HepG2 (cell line): ENCODE measurements around the gene RPRML.

Source experiments
- PCBP2 ChIP-seq: fragments of 200-400 bp; formaldehyde crosslinking; optimal IDR thresholded peaks from 2 replicates; pipeline ENCODE3; 2018; ENCODE audit warnings: low read length, low read depth; ENCODE audit not compliant: poor library complexity, severe bottlenecking
- RBFOX2 ChIP-seq: fragments of 200-400 bp; formaldehyde crosslinking; IDR thresholded peaks from 2 replicates; pipeline ENCODE4 v1.6.1; 2017; ENCODE audit warnings: low read depth, mild to moderate bottlenecking, low read length
- SP1 ChIP-seq, 2 experiments: fragments of 450-650 bp in 1 of 2; sonication (generic) in 1 of 2; formaldehyde crosslinking in 1 of 2; IDR thresholded peaks; 2 replicates each; pipeline versions ENCODE4 v1.4.0 to v1.6.1; 2016 to 2020; ENCODE audit warnings: missing genetic modification reagents in 1 of 2
- ZBTB7A ChIP-seq: sonication (generic); formaldehyde crosslinking; IDR thresholded peaks from 2 replicates; pipeline ENCODE4 v1.8.0; 2022; ENCODE audit warnings: mild to moderate bottlenecking, missing genetic modification reagents
- ZKSCAN5 ChIP-seq: sonication (generic); formaldehyde crosslinking; IDR thresholded peaks from 2 replicates; pipeline ENCODE4 v1.5.1; 2020; ENCODE audit warnings: mild to moderate bottlenecking, missing genetic modification reagents
- ZNF253 ChIP-seq: sonication (generic); formaldehyde crosslinking; IDR thresholded peaks from 2 replicates; pipeline ENCODE4 v1.8.0; 2022; ENCODE audit warnings: mild to moderate bottlenecking, missing genetic modification reagents, borderline replicate concordance
- ZNF781 ChIP-seq: sonication (generic); formaldehyde crosslinking; IDR thresholded peaks from 2 replicates; pipeline ENCODE4 v1.5.1; 2020; ENCODE audit warnings: borderline replicate concordance, mild to moderate bottlenecking, missing genetic modification reagents; ENCODE audit errors: not compliant biosample characterization
- TF ChIP-seq, protein P1 (sequence below): IDR thresholded peaks from 2 replicates; pipeline ENCODE4 v1.6.1; 2012; ENCODE audit warnings: inconsistent platforms
- TF ChIP-seq, protein P2 (sequence below): sonication (generic); formaldehyde crosslinking; IDR thresholded peaks from 2 replicates; pipeline ENCODE4 v1.5.0; 2020; ENCODE audit warnings: mild to moderate bottlenecking, missing genetic modification reagents, moderate library complexity
- TF ChIP-seq, protein P3 (sequence below): sonication (generic); formaldehyde crosslinking; IDR thresholded peaks from 2 replicates; pipeline ENCODE4 v1.4.0; 2020; ENCODE audit warnings: missing genetic modification reagents

DNA sequence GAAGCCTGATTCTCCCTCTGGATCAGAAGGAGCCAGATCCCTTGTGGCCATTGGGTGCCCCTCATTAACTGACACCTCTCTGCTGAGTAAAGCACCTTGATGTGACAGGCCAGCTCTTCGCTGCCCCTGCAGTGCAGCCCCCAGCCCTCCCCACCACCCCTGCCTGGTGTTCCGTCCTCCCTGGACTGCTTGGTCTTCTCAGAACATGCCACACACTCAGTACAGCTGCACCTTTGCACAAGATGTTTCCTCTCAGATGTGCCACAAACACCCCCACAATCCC lies 35.9 kb downstream of the RPRML start:
- TF ChIP-seq, protein P1, sequence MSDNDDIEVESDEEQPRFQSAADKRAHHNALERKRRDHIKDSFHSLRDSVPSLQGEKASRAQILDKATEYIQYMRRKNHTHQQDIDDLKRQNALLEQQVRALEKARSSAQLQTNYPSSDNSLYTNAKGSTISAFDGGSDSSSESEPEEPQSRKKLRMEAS: no peak
- TF ChIP-seq SP1 (IDR thresholded peaks at IDR 0.05): no peak
- TF ChIP-seq SP1 (CRISPR knock-in tag; IDR thresholded peaks at IDR 0.05): no peak
- TF ChIP-seq, protein P2, sequence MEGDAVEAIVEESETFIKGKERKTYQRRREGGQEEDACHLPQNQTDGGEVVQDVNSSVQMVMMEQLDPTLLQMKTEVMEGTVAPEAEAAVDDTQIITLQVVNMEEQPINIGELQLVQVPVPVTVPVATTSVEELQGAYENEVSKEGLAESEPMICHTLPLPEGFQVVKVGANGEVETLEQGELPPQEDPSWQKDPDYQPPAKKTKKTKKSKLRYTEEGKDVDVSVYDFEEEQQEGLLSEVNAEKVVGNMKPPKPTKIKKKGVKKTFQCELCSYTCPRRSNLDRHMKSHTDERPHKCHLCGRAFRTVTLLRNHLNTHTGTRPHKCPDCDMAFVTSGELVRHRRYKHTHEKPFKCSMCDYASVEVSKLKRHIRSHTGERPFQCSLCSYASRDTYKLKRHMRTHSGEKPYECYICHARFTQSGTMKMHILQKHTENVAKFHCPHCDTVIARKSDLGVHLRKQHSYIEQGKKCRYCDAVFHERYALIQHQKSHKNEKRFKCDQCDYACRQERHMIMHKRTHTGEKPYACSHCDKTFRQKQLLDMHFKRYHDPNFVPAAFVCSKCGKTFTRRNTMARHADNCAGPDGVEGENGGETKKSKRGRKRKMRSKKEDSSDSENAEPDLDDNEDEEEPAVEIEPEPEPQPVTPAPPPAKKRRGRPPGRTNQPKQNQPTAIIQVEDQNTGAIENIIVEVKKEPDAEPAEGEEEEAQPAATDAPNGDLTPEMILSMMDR (CRISPR knock-in tag): no peak
- no peak for TF ChIP-seq ZBTB7A
- no peak for TF ChIP-seq PCBP2
- no peak for TF ChIP-seq ZNF253 (CRISPR knock-in tag)
- no peak for TF ChIP-seq ZNF781 (CRISPR knock-in tag)
- no peak for TF ChIP-seq ZKSCAN5 (CRISPR knock-in tag)
- TF ChIP-seq, protein P3, sequence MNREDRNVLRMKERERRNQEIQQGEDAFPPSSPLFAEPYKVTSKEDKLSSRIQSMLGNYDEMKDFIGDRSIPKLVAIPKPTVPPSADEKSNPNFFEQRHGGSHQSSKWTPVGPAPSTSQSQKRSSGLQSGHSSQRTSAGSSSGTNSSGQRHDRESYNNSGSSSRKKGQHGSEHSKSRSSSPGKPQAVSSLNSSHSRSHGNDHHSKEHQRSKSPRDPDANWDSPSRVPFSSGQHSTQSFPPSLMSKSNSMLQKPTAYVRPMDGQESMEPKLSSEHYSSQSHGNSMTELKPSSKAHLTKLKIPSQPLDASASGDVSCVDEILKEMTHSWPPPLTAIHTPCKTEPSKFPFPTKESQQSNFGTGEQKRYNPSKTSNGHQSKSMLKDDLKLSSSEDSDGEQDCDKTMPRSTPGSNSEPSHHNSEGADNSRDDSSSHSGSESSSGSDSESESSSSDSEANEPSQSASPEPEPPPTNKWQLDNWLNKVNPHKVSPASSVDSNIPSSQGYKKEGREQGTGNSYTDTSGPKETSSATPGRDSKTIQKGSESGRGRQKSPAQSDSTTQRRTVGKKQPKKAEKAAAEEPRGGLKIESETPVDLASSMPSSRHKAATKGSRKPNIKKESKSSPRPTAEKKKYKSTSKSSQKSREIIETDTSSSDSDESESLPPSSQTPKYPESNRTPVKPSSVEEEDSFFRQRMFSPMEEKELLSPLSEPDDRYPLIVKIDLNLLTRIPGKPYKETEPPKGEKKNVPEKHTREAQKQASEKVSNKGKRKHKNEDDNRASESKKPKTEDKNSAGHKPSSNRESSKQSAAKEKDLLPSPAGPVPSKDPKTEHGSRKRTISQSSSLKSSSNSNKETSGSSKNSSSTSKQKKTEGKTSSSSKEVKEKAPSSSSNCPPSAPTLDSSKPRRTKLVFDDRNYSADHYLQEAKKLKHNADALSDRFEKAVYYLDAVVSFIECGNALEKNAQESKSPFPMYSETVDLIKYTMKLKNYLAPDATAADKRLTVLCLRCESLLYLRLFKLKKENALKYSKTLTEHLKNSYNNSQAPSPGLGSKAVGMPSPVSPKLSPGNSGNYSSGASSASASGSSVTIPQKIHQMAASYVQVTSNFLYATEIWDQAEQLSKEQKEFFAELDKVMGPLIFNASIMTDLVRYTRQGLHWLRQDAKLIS (CRISPR knock-in tag): no peak
- TF ChIP-seq RBFOX2: no peak
